NCI-H82 (cell line): Measurements from ENCODE around the gene PYGM.
A peak's percentile ranks its signal among the peaks of the same experiment; 100 is the strongest.

Source experiments
- DNase-seq: peaks from one replicate; lab custom pipeline; 2025; lab: John Stamatoyannopoulos, UW

The PYGM gene

DNA sequence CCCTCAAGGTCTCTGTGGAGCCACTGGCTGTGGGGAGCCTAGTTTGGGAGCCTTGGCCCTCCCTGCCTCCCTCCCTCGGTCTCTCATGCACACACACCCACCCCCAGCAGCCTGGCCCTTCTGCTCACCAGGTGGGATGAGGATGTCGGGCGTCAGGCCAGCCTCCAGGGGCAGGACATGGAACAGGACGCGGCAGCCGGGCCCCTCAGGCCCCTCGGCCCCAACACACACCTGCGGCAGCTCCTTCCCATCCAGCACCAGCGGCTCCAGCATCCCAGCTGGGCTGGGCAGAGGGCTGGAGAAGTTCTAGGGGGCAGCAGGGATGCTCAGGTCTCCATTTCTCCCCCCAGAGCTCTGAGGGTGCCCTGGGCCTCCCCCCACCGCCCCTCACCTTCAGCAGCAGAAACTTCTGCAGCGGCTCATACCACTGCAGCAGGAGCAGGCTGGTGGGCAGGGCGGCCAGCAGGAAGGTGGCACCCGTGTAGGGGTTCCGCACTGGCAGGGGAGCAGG is 32.1 kb upstream of the PYGM start:
- no peak for DNase-seq

DNA sequence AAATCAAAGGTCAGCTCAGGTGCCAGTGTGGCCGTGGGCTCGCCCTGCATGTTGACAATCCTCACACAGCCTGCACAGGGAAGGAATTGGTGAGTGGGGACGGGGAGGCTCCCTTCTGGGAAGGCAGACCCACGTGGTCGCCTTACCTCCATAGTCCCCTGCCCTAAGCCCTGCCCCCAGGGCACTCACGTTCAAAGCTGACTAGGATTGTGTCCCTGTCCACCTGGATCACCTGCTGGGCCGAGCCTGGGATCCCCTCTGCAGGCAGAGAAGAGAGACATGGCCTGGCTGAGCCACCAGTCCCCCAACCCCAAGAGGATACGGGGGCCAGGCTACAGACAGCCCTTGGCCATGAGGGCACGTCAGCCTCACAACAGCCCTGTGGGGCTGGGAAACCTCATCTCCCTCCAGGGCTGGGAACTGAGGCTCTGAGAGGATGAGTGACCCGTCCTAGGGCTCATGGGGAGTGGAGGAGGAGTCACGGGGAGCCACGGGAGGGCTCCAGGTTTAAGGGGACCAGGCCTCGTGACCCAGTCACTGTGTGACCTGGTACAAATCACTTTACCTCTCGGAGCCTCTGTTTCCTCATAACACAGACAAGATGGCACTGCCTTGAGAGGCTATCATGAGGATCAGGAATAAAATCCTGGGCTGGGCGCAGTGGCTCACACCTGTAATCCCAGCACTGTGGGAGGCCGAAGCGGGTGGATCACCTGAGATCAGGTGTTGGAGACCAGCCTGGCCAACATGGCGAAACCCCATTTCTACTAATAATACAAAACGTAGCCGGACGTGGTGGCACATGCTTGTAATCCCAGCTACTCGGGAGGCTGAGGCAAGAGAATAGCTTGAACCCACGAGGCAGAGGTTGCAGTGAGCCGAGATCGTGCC is 30.7 kb upstream of the PYGM start:
- DNase-seq, result no peak

DNA sequence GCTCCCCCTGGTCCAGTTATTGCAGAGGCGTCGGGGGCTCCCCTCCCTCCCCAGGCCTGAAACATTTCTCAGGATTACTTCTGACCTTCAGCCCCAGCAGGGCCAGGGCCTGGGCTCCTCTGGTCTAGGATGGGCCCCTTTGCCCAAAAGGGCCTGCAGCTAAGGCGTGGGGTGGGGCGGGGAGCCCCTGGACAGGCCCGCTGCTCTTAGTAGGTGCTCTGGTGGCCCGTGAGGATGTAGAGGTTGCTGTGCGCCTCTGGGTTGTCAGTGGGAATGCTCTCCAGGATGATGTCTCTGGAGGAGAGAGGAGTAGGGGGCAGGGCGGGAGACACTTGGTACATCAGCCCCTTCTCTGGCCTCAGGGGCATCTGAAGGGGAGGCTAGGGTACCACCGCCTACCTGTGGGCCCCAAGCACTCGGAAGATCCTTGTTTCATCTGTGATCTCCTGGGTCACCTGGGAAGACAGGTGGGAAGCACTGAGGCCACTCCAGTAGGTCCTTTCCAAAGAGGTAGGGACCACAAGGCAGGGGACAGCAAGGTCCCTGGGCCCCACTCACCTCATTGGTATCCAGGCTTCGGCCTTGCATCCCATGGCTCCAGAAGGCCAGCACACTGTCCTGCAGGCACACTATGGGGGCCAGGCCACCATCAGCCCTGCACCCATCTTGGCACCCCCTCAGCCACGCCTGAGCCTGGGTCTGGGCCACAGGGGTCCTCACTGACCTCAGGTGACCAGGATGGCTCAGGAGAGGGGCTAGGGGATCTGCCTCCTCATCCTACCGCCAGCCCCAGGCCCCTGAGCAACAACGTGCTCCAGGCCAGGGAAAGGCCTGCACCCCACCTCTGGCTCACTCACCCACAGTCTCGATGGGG is 29.8 kb upstream of the PYGM start:
- DNase-seq, result no peak

DNA sequence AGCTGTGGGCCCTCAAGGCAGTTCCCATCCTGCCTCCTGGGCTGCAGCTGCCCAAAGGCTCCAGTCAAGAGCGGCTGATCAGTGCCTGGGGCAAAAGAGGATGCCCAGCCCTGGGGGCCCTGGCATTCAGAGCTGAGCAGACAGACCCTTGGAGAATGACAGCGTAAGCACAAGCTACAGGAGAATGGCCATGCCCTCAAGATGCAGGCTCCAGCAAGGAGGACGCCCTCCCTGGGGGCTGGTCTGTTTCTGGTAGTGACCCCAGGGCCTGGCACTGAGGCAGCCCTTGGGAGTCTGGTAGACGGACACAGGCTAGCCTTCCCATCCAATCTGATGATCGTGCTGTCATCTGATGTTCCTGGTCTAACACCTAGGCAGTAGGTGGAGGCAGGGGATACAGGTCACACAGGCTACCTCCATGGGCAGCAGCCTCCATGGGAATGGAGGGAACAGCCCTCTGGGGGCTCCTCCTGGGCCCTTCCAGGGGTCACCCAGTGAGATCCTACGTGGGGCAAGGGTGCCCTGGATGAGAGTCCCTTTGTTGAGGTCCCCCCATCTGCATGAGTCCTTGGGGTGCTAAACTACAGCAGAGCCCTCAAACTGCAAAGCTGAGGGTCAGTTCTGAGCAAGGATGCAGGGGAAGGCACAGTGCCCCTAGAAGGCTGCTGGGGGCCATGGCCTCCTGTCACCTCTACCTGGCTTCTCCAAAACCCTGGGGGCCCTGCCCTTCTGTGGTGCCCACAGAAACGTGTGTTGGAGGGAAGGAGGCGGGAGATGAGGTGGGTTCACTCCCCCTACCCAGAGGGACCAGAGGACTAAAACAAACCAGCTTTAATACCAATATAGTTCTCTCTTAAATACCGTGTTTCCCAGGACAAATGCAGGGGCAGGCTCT is 28.8 kb upstream of the PYGM start:
- DNase-seq, result no peak

DNA sequence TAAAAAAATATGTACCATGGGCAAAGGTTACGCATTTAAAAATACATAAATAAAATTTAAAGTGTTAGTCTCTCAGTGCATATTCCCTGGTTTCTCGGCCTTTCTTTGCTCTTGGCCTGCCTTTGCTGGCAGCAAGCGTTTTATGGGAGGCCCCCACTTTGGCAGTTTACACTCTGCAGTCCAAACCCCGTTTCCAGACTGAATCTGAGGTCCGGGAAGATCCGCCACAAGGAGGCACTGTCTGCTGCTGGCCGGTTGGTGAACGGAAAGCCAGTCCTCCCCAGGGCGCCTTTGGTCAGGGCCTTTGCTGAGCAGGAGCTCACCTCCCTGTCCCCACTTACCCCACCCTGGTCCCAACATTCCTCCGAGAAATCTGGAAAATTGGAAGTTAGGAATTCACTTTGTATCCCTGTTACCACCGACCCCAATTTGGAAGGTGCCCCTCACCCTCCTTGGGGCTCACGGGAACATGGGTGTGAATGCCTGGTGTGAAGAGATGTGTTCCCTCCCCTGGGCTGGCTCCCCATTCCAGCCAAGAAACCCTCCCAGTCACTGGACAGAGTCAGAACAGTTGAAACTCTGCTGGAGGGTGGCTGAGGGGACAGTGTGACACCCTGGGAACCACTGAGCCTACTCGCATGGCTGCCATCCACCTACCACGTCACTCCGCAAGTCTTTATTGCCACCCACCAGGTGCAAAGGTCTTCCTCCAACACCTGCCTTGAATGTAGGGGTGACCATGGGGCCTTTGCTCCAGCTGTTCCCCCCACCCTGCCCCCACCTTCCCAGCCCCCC is 27.9 kb upstream of the PYGM start:
- peak; percentile 55 for DNase-seq

DNA sequence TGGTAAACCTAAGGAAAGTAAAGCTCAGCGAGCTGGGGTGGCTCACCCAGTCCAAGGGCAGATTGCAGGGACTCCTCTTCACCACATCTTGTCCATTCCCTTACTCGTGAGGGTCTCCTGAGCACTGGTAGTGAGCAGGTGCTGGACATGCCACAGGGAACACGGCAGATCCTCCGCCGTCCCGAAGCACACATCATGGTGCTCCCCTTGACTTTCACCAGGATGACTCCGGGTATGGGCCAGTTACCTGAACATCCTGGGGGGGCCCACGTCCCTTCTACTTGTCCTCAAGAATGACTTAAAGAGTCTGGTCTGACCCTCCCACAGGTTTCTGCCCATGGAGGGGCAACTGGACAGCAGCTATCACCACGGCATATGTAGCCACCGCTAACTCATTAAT is 26.5 kb upstream of the PYGM start:
- no peak for DNase-seq

DNA sequence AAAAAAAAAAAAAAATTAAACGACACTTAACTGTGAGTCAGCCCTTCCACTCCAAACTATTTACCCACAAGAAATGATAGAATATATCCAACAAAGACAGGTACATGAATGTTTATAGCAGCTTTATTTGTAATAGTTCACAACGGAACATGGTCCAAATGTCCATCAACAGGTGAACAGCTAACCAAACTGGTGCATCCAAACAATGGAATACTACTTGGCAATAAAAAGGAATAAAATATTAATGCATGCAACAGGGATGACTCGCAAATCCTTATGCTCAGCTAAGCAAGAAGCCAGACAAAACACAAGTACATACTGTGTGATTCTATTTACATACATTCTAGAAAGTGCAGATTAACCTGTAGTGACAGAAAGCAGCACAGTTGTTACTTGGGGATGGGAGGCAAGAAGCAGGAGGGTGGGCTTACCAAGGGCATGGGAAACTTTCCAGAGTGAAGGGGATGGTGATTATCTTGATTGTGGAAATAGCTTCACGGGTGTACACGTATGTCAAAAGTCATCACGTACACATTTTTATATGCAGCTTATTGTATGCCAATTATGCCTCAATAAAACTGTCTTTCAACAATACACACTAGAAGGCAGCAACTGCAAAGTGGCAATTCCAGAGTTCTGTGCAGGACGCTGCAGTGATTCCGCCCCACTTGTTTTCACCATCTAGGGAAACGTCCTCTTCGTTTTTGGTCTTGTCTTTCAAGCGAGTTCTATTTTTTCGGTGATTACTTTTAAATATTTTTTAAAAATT is 25.2 kb upstream of the PYGM start:
- DNase-seq, result no peak

DNA sequence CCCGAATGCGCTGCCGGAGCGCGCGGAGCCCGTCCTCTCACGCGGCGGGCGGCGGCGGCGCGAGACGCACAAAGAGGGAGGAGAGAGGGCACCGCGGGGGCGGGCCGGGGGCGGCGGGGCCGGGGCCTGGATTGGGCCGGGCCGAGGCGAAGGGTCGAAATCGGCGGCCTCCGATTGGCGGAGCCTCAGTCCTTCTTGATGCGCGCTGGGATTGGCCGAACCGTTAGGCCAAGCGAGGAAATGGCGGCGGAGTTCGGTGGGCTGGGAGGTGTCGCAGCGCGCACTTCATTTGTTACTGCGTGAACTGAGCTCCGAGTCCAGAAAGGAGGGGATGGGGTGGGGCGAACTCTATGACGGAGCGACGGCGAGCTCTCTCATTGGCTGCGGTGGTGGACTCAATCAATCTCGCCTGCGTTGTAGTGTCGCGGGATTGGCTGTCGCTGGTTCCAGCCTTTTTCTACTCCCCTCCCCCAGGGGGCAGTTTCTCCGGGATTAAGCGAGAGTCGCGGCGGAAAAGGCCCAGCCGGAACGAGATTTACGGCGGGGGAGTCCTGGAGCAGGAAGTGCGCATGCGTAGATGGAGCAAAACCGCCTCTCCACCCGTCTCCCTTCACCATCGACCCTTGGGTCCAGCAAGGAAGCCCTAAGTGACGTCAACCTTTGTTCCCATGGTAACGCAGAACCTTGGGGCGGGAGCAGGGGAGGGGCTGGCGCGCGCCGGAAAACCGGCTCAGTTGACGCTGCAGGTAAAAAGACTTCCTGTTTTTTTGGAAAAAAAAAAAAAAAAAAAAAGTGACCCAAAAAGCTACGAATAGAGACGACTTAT is 18.9 kb upstream of the PYGM start, which contains the start of gene SF1:
Gene SF1 (minus strand): TSS at position 70 of the 826 bp plus-strand sequence. CDS start 150 bp downstream, outside the sequence.
- peak; percentile 100 for DNase-seq

DNA sequence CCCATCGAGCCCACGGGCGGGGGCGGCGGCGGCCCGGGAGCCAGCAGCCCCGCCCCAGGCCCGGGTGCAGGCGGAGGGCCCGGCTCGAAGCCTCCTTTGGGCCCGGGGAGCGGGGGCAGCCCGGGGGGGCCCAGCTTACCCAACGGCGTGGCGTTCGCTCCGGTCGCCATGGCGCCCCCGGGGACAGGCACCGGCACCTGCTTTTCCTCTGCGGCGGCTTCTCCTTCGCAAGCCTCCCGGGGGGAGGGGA is 18.4 kb upstream of the PYGM start:
- DNase-seq, result no peak

DNA sequence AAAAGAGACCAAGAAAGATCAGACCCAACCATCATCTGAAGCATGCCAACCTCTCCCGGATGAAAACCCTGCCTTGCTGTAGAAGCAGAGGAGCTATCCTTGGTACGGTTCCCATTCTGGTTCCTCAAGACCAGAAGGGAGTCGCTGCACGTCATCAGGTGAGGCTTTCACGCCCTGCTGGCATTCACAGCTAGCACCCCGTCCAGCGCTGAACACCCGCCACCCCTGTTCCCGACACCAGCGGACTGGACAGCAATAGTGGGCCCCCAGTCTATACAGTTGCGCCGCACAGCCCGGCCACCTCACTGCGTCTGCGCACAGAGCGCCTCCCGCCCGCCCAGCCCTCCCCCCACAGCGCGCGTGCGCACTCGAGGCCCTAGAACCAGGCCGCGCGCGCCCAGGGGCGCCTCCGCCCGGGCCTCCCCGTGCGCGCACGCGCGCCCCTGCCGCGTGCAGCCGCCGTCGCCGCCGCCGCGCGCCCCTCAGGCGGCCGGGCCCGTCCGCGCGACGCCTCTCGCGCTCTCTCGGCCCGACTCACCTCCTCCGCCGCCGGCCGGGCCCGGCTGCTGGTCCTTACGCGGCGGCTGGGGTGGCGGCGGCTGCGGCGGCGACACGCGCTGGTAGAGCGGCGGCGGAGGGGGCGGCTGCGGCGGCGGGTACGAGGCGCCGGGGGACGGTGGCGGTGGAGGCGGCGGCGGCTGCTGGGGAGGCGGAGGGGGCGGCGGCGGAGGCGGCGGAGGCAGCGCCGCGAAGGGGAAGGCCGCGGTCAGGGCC is 17.9 kb upstream of the PYGM start:
- DNase-seq, result peak; percentile 81

DNA sequence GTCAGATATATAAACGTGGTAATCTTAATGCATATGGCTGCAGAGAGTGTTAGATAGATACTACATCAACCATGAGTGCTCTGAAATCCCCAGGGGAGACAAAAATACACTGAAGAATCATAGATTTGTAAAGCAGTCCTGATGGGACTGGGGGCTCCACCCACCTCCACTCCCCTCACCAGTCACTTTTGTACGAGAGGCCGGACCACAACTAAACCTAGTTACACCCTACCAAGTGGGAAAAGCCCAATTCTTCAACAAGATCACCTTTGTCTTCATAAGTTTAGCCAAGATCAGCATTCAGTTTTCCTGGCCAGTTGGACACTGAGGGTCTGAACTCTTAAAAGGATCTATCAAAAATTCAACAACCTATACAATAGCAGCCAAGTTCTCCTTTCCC is 17.1 kb upstream of the PYGM start:
- no peak for DNase-seq

DNA sequence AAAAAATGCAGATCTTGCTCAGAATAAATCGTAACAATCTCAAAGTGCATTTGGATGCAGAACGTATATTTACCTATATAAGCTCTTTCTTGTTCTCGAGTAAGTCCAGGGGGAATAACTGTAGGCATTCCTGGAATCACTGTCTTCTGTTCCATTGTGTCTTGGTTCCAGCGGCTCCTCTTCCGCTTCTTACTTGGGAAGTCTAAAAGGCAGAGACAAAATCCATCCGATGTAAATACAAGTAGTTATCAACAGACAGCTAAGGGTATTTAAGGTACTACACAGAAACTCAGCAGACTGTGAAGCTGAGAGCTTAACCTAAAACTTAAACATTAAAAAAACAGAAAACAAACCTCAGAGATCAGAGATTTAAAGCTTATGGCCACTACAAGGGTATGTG is 16.7 kb upstream of the PYGM start:
- no peak for DNase-seq

DNA sequence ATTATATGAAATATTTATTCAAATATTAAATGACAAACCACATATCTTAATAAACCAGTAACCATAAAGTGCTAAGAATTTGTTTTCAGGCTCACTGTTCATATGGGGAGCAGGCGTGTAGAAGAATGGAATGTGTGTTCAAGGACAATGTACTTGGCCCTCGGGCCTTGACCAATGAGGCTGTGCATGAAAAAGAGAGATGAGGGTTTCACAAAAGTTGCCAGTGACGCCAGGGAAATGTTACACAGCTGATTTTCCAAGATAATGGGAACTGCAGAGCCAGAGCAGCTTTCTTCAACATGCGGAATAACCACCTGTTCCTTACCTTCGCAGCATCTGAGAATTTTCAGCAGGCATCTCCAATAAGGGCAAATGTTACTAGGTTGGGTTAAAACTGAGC is 14.4 kb upstream of the PYGM start:
- DNase-seq, result no peak

DNA sequence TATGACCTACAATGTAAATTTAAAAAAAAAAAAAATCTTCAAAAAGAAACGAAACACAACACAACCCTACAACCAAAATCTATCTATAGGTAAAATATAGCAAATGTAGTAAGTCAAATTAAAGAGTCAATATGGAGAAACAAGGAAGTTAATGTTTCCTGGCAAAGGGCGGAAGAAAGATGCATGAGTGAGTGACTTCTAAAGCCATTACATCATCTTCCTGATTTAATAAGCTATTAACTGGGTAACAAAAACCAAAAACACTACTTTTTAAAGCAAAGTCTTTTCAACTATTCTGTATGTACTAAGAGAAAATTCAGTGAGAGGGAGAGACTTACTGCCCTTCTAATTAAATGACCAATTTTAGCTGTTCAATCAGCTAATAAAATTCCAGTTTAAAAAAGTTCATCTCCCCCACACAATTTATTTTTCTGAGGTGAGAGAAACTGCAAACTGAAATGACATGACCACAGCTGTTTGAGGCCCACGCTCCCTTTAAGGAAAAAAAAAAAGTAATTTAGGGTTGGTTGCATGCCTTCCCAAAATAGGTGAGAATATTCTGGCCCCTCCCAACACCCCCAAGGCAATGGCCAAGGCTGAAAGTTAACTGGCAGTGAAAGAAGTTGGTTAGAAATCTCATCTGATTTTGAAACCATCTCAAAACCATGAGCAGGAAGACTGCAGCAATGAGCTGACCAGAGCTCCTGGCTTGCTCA is 12.7 kb upstream of the PYGM start:
- no peak for DNase-seq

DNA sequence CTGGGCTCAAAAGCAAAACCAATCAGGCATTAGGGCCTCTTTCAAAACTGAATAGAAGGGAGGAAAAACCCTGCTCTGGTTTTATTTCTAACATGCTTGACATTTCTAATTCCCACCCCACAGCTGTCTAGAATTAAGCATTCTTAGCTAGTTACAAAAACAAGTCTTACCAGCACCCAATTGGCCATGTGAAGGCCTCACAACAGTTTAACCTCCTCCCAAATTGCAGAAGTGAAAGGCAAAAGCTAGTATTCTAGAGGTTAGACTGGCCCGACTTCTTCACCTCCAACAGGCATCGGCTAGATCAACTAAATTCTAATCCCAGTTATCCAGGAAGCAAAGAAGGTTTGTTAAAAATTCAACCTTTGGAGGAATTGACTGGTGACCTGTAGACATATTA is 12.1 kb upstream of the PYGM start:
- no peak for DNase-seq

DNA sequence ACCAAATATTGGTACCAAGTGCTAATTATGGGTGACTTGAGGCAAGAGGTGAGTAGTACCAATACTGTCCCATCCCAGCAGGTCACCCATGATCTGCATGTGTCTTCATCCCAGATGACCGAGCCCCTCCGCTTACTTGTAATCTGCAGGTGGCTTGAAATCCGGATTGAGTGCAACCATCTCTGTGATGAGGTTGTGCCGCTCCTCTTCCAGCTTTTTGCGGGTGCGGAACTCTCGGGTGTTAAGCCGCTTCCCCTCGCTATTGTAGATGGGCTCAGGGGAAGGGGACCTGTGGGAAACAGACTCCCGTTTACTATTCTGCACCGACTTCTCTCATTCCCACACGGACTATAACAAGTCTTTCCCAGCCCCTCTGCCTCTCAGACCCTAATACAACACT is 10.3 kb upstream of the PYGM start:
- DNase-seq, result no peak

DNA sequence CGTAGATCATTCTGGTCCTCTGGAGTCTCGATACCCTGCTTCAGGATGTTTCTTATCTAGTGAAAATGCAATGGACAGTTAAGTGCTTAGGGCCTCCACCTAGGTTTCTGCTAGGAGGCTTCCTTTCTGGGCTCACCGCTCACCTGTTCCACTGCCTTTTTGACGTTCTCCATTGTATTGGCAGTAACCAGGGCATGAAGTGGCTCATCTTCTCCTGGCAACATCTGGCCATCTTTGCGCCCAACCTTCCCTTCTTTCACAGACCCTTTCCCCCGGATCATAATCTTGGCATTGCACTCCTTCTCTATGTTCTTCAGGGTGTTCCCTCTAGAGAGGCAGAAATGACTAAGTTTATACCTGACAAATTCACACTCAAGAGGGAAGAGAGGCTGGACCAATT is 9.5 kb upstream of the PYGM start:
- no peak for DNase-seq

DNA sequence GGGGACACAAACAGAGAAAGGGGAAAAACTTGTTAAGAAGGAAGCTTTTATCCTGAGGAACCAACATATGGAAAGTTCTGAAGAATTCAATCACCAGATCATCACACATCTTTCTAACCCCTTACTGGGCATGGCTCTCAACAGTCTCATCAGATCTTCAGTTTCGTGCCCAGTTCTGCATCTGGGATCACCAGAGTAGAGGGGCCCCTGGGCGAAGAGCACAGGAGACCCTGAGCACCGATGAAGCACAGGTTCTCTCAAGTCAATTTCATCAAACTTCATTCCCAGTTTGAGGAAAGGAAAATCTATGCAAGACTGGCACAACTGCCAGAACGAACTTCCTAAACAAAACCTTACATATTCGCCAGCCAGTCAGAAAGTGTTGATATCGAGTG is 8.5 kb upstream of the PYGM start:
- DNase-seq, result no peak
